Mammary epithelial cell (primary cell): Measurements from ENCODE around the gene GALNT7.

Source experiments
- EZH2 ChIP-seq: IDR thresholded peaks from 2 replicates; pipeline ENCODE4 v1.6.1; 2012; ENCODE audit warnings: low read length, inconsistent platforms, borderline replicate concordance
- TF ChIP-seq, protein P1 (sequence below), 2 donors: IDR thresholded peaks in 1 of 2; conservative IDR thresholded peaks in 1 of 2; 2 replicates each; pipeline ENCODE4 v1.5.1; 2011 to 2012; ENCODE audit warnings: inconsistent platforms in 2 of 2, low read length in 2 of 2, mild to moderate bottlenecking in 2 of 2, control low read depth in 1 of 2, low read depth in 1 of 2; ENCODE audit not compliant: insufficient read depth in 1 of 2; ENCODE audit errors: extremely low read depth in 1 of 2

DNA sequence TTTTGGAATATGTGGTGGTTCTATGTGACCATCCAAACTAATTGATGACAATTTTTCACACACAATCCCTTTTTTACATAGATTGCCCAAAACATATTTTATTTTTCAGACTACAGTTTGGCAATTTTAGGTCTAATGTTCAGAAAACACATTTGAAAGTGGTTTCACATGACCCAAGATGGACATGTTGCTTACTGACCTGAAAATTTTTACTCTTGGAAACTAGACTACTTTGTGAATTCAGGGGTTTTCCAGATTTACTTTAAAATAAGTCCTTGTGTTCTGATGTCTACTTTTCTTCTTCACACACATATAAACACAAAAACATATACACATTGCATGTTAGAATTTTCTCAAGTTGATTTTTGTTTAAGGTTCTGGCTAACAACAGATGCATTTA, 86.0 kb downstream of the GALNT7 start:
- TF ChIP-seq, protein P1, sequence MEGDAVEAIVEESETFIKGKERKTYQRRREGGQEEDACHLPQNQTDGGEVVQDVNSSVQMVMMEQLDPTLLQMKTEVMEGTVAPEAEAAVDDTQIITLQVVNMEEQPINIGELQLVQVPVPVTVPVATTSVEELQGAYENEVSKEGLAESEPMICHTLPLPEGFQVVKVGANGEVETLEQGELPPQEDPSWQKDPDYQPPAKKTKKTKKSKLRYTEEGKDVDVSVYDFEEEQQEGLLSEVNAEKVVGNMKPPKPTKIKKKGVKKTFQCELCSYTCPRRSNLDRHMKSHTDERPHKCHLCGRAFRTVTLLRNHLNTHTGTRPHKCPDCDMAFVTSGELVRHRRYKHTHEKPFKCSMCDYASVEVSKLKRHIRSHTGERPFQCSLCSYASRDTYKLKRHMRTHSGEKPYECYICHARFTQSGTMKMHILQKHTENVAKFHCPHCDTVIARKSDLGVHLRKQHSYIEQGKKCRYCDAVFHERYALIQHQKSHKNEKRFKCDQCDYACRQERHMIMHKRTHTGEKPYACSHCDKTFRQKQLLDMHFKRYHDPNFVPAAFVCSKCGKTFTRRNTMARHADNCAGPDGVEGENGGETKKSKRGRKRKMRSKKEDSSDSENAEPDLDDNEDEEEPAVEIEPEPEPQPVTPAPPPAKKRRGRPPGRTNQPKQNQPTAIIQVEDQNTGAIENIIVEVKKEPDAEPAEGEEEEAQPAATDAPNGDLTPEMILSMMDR (conservative IDR thresholded peaks at IDR 0.05 in 1 of 2, IDR thresholded peaks at IDR 0.05 in 1 of 2; ENCODE audit: extremely low read depth in 1 of 2, insufficient read depth in 1 of 2, low read depth in 1 of 2, low read length in 2 of 2) = no peak
- no peak for TF ChIP-seq EZH2
